HG03135 (cell line): ENCODE results near the gene IFITM1.
"Not testable (repeated sequence)": the region's sequence is repeated elsewhere in the genome, so short reads cannot be mapped to it uniquely, and the experiment has no call there.

Experiments
- ATAC-seq: cut with Tn5 transposase; IDR thresholded peaks from one replicate; pipeline ENCODE4 v1.9.1; 2021; ENCODE audit warnings: mild to moderate bottlenecking, moderate library complexity; ENCODE audit not compliant: unreplicated experiment

IFITM1 gene

DNA sequence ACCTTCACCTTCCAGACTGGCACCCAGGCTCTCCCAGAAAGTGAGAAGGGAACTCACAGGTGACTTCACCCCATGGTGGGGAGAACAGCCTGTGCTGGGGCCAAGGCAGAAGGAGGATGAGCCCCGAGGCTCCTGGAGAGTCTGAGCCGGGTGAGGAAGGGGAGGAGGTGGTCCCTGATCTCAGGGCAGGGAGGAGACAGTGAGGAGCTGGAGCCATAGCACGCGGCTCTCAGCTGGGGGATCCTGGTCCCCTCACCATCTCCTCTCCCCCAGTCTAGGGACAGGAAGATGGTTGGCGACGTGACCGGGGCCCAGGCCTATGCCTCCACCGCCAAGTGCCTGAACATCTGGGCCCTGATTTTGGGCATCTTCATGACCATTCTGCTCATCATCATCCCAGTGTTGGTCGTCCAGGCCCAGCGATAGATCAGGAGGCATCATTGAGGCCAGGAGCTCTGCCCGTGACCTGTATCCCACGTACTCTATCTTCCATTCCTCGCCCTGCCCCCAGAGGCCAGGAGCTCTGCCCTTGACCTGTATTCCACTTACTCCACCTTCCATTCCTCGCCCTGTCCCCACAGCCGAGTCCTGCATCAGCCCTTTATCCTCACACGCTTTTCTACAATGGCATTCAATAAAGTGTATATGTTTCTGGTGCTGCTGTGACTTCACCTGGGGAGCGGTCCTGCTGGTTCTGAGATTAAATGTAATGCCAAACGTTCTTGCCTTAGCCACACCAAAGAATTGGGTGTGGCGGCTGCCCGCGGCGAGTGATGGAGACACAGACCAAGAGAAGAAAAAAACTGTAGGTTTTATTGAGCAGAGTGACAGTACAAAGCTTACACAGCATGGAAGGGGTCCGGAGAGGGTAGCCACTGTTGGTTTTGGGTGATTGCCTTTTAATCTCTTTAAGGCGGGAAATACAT is 4.8 kb upstream of the IFITM1 start:
- ATAC-seq: not testable (repeated sequence)

DNA sequence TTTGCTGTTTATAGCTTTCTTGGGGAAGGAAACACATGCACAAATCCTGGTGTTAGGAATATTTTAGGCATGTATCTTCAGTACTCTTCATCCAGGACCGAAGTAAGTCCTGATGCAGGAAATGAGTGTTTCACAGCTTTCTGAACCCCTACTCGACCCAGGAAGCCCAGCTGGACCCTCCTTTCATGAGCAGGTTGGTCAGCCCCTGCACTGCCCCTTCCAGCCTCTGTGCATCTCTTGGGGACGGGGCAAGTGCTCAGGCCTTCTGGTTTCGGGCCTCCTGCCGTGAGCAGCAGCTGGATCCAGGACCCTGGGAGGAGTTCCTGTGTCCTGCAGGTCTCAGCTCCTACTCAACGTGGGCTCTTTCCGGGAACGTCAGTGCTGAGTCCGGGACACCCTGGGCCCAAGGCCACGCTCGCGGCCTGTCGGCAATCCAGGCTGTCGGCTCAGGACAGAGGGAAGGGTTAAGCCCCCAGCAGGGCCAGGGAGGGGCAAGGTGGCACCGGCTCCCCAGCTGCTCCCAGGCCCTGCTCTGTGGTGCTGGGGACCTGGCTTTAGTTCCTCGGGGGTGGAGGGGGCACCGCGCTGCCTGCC is 3.8 kb upstream of the IFITM1 start:
- ATAC-seq: not testable (repeated sequence)

DNA sequence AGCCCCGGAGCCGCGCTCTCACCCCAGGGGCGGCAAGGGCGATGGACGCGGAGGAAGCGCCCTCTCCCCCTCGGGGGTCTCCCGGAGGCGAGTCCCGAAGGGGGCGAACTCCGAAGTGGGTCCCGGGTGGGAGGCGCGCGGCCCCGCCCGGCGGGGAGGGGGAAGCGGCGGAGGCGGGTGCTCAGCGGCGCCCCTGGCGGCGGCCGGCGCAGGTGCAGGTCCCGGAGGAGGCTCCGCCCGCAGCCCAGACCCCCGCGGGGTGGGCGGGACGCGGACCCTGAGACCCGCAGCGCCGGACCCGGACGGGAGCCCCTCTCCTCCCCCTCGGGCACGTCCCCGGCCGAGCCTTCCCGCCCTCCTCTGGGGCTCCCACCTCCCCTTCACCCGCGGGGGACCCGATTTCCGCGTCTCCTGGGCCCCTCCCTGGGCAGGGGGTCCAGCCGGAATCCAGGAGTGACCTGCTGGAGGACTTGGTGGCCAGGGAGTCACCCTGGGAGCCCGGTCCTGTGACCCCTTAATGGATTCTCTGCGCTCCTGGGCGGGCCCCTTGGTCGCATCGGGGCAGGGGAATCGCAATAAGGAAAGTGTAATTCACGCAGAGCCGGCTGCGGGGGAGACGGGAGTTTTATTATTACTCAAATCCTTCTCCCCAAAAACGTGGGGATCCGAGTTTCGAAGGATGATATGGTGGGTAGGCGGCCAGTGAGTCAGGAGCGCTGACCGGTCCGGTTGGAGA is 2.7 kb upstream of the IFITM1 start:
- ATAC-seq: peak; percentile 32

DNA sequence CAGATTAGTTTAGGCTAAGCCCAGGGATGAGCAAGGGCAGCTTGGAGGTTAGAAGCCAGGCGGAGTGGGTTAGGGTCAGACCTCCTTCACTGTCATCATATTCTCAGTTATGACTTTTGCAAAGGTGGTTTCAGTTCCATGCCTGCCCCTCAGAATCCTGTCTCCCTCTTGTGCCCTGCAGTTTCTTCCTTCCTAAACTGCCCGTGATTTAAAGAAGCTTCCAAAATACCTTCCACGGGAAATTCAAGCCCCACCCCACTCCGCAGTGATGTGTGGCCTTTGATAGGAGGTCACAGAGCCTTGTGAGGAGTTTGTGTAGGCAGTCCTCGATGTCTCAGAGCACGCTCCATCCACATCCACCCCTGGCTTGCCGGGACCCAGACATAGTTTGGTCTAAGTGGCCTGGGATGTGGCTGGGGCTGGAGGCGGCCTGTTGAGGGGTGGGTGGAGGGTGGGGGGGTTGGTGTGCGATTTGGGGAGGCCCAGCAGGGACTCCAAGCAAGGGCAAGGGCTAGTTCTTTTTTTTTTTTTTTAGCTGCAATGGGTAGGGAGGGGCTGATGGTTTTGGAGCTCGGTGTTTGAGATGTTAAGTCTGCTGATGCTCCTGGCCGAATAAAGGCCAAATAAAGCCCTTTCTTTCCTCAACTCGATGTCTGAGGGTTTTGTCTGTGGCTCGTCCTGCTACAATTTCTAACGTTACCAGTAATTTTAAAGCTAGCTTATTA is 1.6 kb upstream of the IFITM1 start:
- ATAC-seq: no peak

DNA sequence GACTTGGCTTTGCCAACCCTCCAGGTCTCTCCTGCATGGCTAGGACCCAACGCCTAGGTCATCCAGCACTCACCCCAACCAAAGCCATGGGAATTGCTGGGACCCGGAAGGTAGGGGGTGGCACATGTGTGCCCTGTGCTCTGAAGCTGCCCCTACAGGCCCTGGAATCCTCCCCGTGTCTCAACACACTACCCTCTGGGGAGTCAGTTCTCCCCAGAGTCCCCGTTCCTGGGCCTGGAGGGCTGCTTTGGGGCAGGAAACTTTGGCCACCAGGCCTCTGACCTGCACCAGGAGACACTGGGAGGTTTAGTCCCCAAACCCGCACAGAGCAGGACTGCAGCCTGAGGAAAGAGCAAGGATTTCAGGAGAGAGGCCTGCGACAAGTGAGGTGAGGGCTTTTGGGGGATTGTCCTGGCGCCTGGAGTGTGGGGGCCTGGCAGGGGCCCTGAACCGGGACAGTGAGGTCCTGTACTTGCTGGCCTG is 495 bp upstream of the IFITM1 start:
- no peak for ATAC-seq

DNA sequence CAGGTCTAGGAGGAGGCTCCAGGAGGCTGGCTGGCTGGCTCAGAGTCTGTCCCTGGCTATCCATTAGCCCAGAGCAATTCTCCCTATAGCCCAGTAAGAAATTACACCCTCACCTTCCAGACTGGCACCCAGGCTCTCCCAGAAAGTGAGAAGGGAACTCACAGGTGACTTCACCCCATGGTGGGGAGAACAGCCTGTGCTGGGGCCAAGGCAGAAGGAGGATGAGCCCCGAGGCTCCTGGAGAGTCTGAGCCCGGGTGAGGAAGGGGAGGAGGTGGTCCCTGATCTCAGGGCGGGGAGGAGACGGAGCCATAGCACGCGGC is 675 bp downstream of the IFITM1 start:
- not testable (repeated sequence) for ATAC-seq

DNA sequence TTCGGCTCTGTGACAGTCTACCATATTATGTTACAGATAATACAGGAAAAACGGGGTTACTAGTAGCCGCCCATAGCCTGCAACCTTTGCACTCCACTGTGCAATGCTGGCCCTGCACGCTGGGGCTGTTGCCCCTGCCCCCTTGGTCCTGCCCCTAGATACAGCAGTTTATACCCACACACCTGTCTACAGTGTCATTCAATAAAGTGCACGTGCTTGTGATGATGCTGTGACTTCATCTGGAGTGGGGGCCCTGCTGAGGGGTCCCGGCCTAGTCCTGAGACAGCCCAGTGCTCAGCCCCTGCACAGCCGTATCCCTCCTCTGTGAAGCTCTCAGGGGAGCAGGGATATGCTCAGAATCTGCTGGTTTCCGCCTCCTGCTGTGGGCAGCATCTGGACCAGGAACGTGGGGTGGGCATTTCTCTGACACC is 1.2 kb downstream of the IFITM1 start:
- ATAC-seq: no peak

DNA sequence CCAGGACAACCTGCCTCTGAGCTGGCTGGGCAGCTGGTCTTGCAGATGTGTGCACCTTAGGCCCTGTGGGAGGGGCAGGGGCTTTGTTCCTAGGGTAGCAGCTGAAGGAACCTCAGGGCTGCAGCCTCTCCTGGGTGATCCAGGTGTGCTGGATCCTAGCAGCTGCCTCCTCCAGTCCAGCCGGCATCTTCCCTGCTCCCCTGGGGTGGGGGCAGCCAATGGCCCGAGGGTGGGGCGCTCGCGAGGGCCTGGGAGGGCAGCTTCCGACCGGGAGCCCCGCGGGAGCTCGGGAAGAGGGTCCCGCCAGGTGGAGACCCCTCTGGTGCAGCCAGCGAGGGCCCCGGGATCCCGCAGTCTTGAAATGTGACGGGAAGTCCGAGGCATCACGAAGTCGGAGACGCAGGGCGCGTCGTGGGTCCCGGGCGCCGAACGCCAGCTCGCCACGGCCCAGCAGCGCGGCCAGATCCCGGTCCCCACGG is 1.7 kb downstream of the IFITM1 start:
- ATAC-seq: no peak

DNA sequence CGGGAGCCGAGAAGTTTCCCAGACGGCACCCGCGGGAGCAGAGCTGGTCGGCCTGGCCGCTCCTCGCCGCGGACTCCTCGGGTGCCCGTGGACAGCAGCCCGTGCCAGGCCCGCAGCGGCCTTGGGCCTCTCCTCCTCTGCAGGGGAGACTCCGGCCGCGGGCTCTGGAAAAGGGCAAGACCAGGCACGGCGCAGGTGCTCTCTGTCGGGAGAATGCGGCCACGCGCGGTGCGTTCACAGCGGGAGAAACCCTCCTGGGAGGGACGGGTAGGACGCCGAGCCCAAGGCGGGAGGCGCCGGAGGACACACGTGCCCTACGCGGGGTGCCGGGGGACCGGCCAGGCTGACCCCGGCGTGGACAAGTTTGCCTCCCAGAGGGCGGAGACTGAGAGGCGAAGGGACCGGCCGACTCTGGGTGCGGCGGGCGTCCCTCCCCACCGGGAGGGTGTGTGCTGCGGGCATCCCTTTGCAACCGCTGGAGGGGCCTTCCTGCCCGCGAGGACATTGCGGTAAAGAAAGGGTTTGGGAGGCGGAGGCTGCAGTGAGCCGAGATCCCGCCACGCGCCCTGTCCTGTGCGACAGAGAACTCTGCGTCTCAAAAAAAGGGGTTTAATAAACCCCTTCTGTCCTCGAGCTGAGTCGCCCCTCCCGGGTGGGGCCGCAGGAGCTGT is 2.3 kb downstream of the IFITM1 start:
- no peak for ATAC-seq

DNA sequence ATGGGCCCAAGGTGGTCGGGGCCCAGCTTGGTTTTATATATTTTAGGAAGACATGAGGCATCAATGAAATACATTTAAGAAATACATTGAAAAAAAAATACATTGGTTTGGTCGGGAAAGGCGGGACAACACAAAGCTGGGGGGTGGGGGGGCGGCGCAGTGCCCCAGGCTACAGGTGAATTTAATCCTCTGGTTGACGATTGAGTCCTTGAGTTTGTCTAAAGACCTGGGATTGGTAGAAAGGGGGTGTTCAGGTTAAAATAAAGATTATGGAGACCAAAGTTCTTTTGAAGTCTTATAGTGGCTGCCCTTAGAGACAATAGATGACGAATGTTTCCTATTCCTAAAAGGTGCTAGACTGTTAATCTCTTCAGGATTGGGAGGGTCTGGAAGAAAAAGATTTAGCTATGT is 3.1 kb downstream of the IFITM1 start:
- no peak for ATAC-seq

DNA sequence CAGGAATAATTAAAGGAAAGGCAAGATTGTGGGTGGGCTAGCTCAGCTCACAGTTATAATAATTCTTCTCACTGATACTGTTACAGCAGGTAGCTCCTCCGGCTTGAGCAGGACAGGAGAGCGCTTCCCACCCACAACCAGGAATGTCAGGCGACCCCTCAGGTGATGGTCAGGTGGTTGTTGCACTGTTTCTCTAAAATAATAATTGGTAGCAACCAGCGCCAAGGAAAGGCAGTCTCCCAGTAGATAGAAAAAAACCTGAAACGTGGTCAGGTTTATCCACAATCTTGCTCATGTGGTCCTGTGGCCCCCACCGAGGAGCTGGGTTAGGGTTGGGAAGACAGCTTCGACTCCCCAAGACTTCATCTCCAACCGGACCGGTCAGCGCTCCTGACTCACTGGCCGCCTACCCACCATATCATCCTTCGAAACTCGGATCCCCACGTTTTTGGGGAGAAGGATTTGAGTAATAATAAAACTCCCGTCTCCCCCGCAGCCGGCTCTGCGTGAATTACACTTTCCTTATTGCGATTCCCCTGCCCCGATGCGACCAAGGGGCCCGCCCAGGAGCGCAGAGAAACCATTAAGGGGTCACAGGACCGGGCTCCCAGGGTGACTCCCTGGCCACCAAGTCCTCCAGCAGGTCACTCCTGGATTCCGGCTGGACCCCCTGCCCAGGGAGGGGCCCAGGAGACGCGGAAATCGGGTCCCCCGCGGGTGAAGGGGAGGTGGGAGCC is 4.0 kb downstream of the IFITM1 start:
- peak; percentile 5 for ATAC-seq

DNA sequence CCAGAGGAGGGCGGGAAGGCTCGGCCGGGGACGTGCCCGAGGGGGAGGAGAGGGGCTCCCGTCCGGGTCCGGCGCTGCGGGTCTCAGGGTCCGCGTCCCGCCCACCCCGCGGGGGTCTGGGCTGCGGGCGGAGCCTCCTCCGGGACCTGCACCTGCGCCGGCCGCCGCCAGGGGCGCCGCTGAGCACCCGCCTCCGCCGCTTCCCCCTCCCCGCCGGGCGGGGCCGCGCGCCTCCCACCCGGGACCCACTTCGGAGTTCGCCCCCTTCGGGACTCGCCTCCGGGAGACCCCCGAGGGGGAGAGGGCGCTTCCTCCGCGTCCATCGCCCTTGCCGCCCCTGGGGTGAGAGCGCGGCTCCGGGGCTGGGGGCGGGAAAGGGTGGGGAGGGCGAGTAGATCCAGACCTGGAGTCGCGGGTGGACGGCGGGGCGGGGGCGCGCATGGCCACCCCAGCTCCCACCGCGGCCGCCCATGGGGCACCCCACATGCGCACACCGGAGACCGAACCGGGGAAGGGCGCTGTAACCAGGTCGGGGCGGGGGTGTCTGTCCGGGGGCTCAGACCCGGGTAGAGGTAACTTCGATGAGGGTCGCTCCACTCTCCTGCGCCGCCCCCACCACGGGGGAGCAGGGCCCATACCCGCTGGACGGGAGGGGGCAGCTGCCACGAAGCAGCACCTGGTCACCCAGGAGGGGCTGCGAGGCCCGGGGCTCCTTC is 4.7 kb downstream of the IFITM1 start:
- ATAC-seq: peak; percentile 40

DNA sequence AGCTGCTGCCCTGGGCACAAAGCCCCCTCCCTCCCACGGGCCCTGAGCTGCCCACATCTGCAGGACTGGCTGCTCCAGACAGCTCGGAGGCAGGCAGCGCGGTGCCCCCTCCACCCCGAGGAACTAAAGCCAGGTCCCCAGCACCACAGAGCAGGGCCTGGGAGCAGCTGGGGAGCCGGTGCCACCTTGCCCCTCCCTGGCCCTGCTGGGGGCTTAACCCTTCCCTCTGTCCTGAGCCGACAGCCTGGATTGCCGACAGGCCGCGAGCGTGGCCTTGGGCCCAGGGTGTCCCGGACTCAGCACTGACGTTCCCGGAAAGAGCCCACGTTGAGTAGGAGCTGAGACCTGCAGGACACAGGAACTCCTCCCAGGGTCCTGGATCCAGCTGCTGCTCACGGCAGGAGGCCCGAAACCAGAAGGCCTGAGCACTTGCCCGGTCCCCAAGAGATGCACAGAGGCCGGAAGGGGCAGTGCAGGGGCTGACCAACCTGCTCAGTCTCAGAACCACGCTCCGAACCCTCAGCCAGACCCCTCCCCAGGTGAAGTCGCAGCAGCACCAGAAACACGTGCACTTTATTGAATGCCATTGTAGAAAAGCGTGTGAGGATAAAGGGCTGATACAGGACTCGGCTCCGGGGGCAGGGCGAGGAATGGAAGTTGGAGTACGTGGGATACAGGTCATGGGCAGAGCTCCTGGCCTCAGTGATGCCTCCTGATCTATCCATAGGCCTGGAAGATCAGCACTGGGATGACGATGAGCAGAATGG is 5.5 kb downstream of the IFITM1 start:
- peak; percentile 8 for ATAC-seq

DNA sequence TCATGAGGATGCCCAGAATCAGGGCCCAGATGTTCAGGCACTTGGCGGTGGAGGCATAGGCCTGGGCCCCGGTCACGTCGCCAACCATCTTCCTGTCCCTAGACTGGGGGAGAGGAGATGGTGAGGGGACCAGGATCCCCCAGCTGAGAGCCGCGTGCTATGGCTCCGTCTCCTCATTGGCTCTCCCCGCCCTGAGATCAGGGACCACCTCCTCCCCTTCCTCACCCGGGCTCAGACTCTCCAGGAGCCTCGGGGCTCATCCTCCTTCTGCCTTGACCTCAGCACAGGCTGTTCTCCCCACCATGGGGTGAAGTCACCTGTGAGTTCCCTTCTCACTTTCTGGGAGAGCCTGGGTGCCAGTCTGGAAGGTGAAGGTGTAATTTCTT is 6.0 kb downstream of the IFITM1 start:
- not testable (repeated sequence) for ATAC-seq

DNA sequence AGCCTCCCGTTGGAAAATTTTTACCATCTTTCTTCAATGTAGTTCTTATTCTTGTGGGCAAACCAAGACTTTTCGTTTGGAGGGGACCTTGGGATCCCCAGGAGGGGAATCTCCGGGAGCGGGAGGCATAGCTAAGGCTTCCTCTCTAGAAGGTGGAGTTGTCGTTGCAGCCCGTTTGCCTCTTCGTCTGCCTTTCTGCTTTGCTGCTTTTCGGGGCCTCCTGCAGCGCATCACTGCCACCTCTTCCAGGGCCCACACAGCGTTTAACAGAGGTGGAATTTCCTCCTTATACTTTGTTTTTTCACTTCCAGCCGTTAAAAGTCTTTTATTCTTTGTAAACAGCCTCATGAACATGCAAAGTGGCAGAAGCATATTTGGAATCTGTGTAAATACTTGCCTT is 10.3 kb downstream of the IFITM1 start:
- ATAC-seq: no peak

DNA sequence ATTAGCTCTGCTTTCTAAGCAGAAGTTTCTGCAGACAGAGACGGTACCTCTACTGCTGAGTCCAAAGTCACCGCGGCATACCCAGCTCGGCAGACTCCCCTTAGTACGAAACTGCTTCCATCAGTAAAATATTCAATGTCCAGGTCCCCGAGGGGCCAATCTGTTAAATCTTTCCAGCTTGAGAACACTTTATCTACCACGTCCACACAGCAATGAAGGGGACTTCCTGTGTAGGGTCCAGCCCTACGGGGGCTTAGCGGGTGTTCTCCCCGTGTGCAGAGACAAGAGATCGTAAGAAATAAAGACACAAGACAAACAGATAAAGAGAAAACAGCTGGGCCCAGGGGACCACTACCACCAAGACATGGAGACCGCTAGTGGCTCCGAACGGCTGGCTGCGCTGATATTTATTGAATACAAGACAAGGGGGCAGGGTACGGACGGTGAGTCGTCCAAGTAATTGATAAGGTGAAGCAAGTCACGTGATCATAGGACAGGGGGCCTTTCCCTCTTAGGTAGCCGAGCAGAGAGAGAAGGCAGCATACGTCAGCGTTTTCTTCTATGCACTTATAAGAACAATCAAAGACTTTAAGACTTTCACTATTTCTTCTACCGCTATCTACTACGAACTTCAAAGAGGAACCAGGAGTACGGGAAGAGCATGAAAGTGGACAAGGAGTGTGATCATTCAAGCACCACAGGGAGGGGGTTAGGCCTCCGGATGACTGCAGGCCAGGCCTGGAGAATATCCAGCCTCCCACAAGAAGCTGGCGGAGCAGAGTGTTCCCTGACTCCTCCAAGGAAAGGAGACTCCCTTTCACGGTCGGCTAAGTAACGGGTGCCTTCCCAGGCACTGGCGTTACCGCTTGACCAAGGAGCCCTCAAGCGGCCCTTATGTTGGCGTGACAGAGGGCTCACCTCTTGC is 11.0 kb downstream of the IFITM1 start:
- not testable (repeated sequence) for ATAC-seq
